D721Med (cell line): ENCODE results near the gene ZNF662.

Experiments used
- DNase-seq: peaks from one replicate; pipeline ENCODE4 v3.0.0; 2011; ENCODE audit warnings: low spot score; ENCODE audit not compliant: insufficient read length
- FAIRE-seq: peaks from 2 replicates; lab custom pipeline; 2011; peaks lifted over from hg19 to GRCh38; lab: Jason Lieb, UNC
- TF ChIP-seq, protein P1 (sequence below): IDR thresholded peaks from 2 replicates; pipeline ENCODE4 v1.5.1; 2012; ENCODE audit warnings: mild to moderate bottlenecking, control low read depth; ENCODE audit not compliant: insufficient read depth; ENCODE audit errors: missing control alignments

Gene ZNF662

DNA sequence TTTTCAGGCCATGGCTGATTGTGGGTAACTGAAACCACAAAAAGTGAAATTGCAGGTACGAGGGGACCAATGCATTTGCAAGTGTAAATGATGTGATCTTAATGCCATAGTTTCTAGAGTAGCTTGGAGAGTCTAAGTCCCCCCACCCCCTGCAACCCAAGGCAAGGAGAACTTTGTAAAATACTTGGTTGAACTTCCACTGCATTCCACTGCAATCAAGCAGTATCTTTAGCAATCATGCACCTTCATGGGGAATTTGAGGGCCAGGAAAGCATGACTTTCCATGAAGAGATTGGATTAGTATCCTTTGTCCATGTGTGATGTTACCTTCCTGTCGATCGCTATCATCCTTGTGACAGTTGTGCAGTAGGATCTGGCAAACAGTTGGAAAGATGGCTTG, 18.9 kb upstream of the ZNF662 start:
- FAIRE-seq (no peak), DNase-seq (no peak)
- TF ChIP-seq, protein P1, sequence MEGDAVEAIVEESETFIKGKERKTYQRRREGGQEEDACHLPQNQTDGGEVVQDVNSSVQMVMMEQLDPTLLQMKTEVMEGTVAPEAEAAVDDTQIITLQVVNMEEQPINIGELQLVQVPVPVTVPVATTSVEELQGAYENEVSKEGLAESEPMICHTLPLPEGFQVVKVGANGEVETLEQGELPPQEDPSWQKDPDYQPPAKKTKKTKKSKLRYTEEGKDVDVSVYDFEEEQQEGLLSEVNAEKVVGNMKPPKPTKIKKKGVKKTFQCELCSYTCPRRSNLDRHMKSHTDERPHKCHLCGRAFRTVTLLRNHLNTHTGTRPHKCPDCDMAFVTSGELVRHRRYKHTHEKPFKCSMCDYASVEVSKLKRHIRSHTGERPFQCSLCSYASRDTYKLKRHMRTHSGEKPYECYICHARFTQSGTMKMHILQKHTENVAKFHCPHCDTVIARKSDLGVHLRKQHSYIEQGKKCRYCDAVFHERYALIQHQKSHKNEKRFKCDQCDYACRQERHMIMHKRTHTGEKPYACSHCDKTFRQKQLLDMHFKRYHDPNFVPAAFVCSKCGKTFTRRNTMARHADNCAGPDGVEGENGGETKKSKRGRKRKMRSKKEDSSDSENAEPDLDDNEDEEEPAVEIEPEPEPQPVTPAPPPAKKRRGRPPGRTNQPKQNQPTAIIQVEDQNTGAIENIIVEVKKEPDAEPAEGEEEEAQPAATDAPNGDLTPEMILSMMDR = no peak

DNA sequence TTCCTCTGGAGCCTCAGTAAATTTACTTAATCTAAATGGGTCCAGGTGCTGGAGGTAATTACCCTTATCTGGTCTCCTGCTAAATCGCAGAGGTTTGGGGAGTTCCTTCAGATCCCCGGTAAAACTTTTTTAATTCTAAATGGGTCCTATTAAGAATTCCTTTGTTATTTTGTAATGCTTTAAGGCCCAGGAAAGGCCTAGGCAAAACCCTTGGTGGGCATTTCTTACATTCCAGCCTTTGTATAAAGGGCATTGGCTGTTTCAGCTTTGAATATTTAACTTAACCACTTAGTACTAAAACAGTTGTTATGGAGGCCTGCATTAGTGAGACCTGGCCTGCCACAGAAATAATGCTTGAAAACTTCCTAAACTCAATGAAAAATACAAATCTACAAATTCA, 14.9 kb upstream of the ZNF662 start:
- no peak for FAIRE-seq
- TF ChIP-seq, protein P1 = no peak
- no peak for DNase-seq

DNA sequence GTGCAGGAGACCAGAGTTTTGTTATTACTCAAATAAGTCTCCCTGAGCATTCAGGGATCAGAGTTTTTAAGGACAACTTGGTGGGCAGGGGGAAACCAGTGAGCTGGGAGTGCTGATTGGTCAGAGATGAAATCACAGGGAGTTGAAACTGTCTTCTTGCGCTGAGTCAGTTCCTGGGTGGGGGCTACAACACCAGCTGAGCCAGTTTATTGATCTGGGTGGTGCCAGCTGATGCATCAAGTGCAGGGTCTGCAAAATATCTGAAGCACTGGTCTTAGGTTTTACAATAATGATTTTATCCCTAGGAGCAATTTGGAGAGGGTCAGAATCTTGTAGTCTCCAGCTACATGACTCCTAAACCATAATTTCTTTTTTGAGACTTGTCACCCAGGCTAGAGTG, 13.8 kb upstream of the ZNF662 start:
- DNase-seq (no peak), FAIRE-seq (no peak)
- TF ChIP-seq, protein P1 = no peak

DNA sequence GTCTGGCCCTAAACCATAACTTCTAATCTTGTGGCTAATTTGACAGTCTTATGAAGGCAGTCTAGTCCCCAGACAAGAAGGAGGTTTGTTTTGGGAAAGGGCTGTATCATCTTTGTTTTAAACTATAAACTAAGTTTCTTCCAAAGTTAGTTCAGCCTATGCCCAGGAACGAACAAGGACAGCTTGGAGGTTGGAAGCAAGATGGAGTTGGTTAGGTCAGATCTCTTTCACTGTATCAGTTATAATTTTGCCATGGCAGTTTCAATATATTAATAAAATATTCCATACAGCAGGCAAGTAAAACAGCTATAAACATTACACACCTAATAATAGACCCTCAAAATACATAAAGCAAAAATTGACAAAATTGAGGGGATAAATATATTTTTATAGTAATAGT, 13.1 kb upstream of the ZNF662 start:
- TF ChIP-seq, protein P1 = no peak
- DNase-seq = no peak
- FAIRE-seq = no peak

DNA sequence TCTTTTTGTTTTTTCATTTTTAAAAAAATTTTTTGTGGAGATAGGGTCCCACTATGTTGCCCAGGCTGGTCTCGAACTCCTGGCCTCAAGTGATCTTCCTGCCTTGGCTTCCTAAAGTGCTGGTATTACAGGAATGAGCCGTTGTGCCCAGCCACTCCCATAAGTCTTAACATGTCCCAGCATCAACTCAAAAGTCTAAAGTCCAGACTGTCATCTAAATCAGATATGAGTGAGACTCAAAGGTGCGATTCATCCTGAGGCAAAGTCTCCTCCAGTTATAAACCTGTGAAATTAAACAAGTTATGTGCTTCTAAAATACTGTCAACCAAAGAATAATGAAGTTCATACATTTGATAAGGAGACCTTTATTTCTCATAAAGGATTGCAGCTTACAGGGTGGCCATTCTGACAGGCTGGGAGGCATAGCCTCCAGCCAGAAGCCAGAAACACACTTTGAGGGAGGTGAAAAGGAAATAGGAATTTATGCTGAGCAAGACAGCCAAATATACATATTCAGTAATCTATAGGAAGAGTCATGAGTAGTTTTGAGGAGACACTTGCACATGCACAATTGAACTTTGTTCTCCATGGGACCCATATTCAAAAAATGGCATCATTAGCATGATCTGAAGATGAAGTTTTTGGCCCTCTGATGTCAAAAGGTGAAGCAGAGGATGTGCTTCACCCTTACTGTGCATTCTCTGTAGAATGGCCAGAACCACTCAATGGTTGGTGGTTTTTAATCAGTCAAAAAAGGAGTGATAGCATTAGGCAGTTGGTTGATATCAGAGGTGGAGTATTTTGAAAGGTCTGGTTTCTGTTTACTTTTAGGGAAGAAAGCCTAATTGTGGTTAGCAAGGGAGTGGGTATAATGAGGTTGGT, 11.0 kb upstream of the ZNF662 start:
- TF ChIP-seq, protein P1 = no peak
- DNase-seq = no peak
- FAIRE-seq = no peak

DNA sequence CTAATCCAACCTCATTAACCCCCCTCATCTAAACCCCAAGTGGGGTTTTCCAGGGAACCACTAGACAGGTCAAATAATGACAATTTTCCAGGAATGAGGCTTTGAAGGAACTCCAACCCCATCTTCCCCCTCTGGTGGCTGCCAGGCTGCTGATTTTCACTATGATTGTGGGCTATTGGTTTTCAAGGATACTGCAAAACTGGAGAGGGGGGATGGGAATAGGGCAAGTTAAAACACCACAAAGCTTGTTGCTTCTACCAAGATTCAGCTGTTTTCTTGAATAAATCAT, 10.4 kb upstream of the ZNF662 start:
- FAIRE-seq = no peak
- no peak for DNase-seq
- TF ChIP-seq, protein P1 = no peak
